WTC11 (cell line): ENCODE data around the gene BTBD2. TPM values are rescaled to one million over a fixed set of nuclear protein-coding genes. Genes with fewer than 3 reads are reported as not detected.

Experiments
- ATAC-seq: fragments of 200-7000 bp; cut with Tn5 transposase; 2 replicates; pipeline ENCODE4 v1.10.0; 2021; ENCODE audit warnings: mild to moderate bottlenecking, moderate library complexity
- CTCF ChIA-PET: fragments of 300-600 bp; sonication (Branson Sonifier 250); formaldehyde crosslinking; loops from one replicate; lab custom pipeline; 2021; ENCODE audit warnings: antibody characterized with exemption; lab: Charles Lee
- POLR2A ChIA-PET: fragments of 350-600 bp; sonication (Branson Sonifier 250); formaldehyde crosslinking; loops from one replicate; lab custom pipeline; 2021; ENCODE audit warnings: antibody characterized with exemption; lab: Charles Lee
- DNase-seq: peaks from one replicate; pipeline ENCODE4 v3.0.0; 2021; ENCODE audit warnings: low spot score
- H3K27ac Mint-ChIP-seq: 2 replicates; pipeline ENCODE4 v1.8.0; 2021; ENCODE audit warnings: mixed read lengths
- H3K27me3 Mint-ChIP-seq: 2 replicates; pipeline ENCODE4 v1.8.0; 2021; ENCODE audit warnings: low read depth, mild to moderate bottlenecking, moderate library complexity, mixed read lengths
- H3K36me3 Mint-ChIP-seq: 2 replicates; pipeline ENCODE4 v1.8.0; 2021; ENCODE audit warnings: mixed read lengths
- H3K4me1 Mint-ChIP-seq: 2 replicates; pipeline ENCODE4 v1.8.0; 2022; ENCODE audit warnings: mixed read lengths
- H3K4me3 Mint-ChIP-seq: 2 replicates; pipeline ENCODE4 v1.8.0; 2021; ENCODE audit warnings: mild to moderate bottlenecking, moderate library complexity, mixed read lengths
- H3K9me3 Mint-ChIP-seq: 2 replicates; pipeline ENCODE4 v1.8.0; 2021; ENCODE audit warnings: mixed read lengths
- ATF1 ChIP-seq: sonication (generic); formaldehyde crosslinking; IDR thresholded peaks from 2 replicates; pipeline ENCODE4 v1.8.1; 2023; ENCODE audit warnings: mild to moderate bottlenecking, moderate library complexity, missing genetic modification reagents
- CREB1 ChIP-seq: sonication (generic); formaldehyde crosslinking; IDR thresholded peaks from 2 replicates; pipeline ENCODE4 v1.8.0; 2023; ENCODE audit warnings: mild to moderate bottlenecking, missing genetic modification reagents
- ESRRA ChIP-seq: sonication (generic); formaldehyde crosslinking; IDR thresholded peaks from 2 replicates; pipeline ENCODE4 v1.8.1; 2022; ENCODE audit warnings: mild to moderate bottlenecking, missing genetic modification reagents, borderline replicate concordance
- FOXJ3 ChIP-seq: sonication (generic); formaldehyde crosslinking; IDR thresholded peaks from 2 replicates; pipeline ENCODE4 v1.9.0; 2021; ENCODE audit warnings: missing genetic modification reagents, mild to moderate bottlenecking, borderline replicate concordance
- FOXK1 ChIP-seq: sonication (generic); formaldehyde crosslinking; IDR thresholded peaks from 2 replicates; pipeline ENCODE4 v1.8.0; 2022; ENCODE audit warnings: mild to moderate bottlenecking, moderate library complexity, missing genetic modification reagents
- FOXP1 ChIP-seq: sonication (generic); formaldehyde crosslinking; IDR thresholded peaks from 2 replicates; pipeline ENCODE4 v1.8.0; 2022; ENCODE audit warnings: missing genetic modification reagents, mild to moderate bottlenecking, moderate library complexity, borderline replicate concordance
- GABPB1 ChIP-seq: sonication (generic); formaldehyde crosslinking; IDR thresholded peaks from 2 replicates; pipeline ENCODE4 v1.8.1; 2023; ENCODE audit warnings: mild to moderate bottlenecking, missing genetic modification reagents
- GRHL2 ChIP-seq: fragments of 250-450 bp; sonication (Bioruptor Pico); IDR thresholded peaks from 2 replicates; pipeline ENCODE4 v1.8.0; 2022; ENCODE audit warnings: mild to moderate bottlenecking, moderate library complexity; ENCODE audit not compliant: insufficient replicate concordance, severe bottlenecking
- NFE2L1 ChIP-seq: sonication (generic); formaldehyde crosslinking; IDR thresholded peaks from 2 replicates; pipeline ENCODE4 v1.8.1; 2023; ENCODE audit warnings: missing genetic modification reagents
- NR3C1 ChIP-seq: sonication (generic); formaldehyde crosslinking; conservative IDR thresholded peaks from 2 replicates; pipeline ENCODE4 v1.8.1; 2023; ENCODE audit warnings: low read depth, mild to moderate bottlenecking, missing genetic modification reagents
- PRRX2 ChIP-seq: fragments of 250-450 bp; sonication (Bioruptor Pico); IDR thresholded peaks from 2 replicates; pipeline ENCODE4 v1.8.0; 2021; ENCODE audit warnings: mild to moderate bottlenecking
- TEAD1 ChIP-seq: sonication (generic); formaldehyde crosslinking; IDR thresholded peaks from 2 replicates; pipeline ENCODE4 v1.8.0; 2022; ENCODE audit warnings: mild to moderate bottlenecking, missing genetic modification reagents
- TP53 ChIP-seq: sonication (generic); formaldehyde crosslinking; IDR thresholded peaks from 2 replicates; pipeline ENCODE4 v1.8.1; 2023; ENCODE audit warnings: mild to moderate bottlenecking, missing genetic modification reagents
- ZNF138 ChIP-seq: sonication (generic); formaldehyde crosslinking; conservative IDR thresholded peaks from 2 replicates; pipeline ENCODE4 v1.8.1; 2022; ENCODE audit warnings: mild to moderate bottlenecking, moderate library complexity, missing genetic modification reagents
- ZNF671 ChIP-seq: fragments of 250-450 bp; sonication (Bioruptor Pico); IDR thresholded peaks from 2 replicates; pipeline ENCODE4 v1.8.0; 2021; ENCODE audit warnings: mild to moderate bottlenecking
- total RNA-seq: library from RNA; stranded (reverse); gene quantifications from 3 replicates; pipeline ENCODE4 v1.2.3, GENCODE V29; 2021
- TF ChIP-seq, protein P1 (sequence below): fragments of 250-450 bp; sonication (Bioruptor Pico); IDR thresholded peaks from 2 replicates; pipeline ENCODE4 v1.9.0; 2021; ENCODE audit warnings: mild to moderate bottlenecking, borderline replicate concordance
- TF ChIP-seq, protein P2 (sequence below): sonication (generic); formaldehyde crosslinking; IDR thresholded peaks from 2 replicates; pipeline ENCODE4 v1.8.1; 2023; ENCODE audit warnings: mild to moderate bottlenecking, missing genetic modification reagents
- TF ChIP-seq, protein P3 (sequence below): sonication (generic); formaldehyde crosslinking; IDR thresholded peaks from 2 replicates; pipeline ENCODE4 v1.8.0; 2022; ENCODE audit warnings: mild to moderate bottlenecking, missing genetic modification reagents

The BTBD2 gene
- total RNA-seq, 1 experiment from 2014 or later = 106 TPM

DNA sequence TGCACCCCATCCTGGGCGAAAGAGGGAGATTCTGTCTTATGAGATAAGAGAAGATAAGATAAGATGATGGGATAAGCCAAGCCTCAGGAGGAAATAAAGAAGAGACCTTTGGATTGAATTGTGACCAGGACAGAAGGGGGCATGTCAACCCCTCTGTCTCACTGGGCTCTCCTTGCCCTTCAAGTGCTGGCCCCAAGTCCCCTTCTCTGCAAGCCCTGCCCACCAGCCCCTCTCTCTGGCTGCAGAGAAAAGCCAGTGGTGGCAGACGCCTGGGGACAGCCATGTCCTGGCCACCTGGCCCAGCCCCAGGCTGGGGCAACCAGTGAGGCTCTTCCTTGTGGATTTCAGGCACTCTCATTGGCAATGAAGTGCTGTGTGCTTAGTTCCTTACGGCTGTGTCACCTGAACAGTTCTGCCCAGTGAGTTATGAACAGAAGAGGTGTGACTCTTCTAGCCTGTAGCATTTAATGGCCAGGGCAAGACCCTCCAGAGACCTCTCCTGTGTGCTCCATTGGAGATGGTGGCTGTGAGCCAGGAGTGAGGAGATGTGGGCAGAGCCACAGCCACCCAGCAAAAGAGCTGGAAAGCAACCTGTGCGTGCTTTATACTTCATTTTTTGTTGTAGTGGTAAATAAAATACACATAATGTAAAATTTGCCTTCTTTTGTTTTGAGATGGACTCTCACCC is 6.1 kb upstream of the BTBD2 start (continued):
- TF ChIP-seq GRHL2 (CRISPR knock-in tag) (no peak), ZNF138 (no peak), TP53 (CRISPR knock-in tag) (no peak), FOXK1 (CRISPR knock-in tag) (no peak)
- TF ChIP-seq, protein P1, sequence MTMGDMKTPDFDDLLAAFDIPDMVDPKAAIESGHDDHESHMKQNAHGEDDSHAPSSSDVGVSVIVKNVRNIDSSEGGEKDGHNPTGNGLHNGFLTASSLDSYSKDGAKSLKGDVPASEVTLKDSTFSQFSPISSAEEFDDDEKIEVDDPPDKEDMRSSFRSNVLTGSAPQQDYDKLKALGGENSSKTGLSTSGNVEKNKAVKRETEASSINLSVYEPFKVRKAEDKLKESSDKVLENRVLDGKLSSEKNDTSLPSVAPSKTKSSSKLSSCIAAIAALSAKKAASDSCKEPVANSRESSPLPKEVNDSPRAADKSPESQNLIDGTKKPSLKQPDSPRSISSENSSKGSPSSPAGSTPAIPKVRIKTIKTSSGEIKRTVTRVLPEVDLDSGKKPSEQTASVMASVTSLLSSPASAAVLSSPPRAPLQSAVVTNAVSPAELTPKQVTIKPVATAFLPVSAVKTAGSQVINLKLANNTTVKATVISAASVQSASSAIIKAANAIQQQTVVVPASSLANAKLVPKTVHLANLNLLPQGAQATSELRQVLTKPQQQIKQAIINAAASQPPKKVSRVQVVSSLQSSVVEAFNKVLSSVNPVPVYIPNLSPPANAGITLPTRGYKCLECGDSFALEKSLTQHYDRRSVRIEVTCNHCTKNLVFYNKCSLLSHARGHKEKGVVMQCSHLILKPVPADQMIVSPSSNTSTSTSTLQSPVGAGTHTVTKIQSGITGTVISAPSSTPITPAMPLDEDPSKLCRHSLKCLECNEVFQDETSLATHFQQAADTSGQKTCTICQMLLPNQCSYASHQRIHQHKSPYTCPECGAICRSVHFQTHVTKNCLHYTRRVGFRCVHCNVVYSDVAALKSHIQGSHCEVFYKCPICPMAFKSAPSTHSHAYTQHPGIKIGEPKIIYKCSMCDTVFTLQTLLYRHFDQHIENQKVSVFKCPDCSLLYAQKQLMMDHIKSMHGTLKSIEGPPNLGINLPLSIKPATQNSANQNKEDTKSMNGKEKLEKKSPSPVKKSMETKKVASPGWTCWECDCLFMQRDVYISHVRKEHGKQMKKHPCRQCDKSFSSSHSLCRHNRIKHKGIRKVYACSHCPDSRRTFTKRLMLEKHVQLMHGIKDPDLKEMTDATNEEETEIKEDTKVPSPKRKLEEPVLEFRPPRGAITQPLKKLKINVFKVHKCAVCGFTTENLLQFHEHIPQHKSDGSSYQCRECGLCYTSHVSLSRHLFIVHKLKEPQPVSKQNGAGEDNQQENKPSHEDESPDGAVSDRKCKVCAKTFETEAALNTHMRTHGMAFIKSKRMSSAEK (CRISPR knock-in tag) = no peak
- TF ChIP-seq, protein P2, sequence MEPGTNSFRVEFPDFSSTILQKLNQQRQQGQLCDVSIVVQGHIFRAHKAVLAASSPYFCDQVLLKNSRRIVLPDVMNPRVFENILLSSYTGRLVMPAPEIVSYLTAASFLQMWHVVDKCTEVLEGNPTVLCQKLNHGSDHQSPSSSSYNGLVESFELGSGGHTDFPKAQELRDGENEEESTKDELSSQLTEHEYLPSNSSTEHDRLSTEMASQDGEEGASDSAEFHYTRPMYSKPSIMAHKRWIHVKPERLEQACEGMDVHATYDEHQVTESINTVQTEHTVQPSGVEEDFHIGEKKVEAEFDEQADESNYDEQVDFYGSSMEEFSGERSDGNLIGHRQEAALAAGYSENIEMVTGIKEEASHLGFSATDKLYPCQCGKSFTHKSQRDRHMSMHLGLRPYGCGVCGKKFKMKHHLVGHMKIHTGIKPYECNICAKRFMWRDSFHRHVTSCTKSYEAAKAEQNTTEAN (CRISPR knock-in tag) = no peak

DNA sequence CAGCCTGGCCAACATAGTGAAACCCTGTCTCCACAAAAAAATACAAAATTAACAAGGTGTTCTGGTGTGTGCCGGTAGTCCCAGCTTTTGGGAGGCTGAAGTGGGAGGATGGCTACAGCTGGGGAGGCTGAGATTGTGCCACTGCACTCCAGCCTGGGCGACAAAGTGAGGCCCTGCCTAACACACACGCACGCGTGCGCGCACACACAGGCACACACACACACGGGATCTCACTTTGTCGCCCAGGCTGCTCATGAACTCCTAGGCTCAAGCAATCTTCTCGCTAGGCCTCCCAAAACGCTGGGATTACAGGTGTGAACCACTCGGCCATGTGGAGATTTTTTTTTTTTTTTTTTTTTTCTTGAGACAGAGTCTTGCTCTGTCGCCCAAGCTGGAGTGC is 3.2 kb upstream of the BTBD2 start:
- CTCF ChIA-PET = interaction anchor here (0.6 to 3.3 kb wide), 16 partner anchors 10 to 708 kb away, joined by 3 to 14 read pairs (median 4); partner anchors contain the start of genes MKNK2 and MOB3A
- H3K36me3 Mint-ChIP-seq = 0 out of 2 replicates have a peak, but pooled peaks cover 2% of the 10 kb centered on the region
- DNase-seq = no peak
- TF ChIP-seq ESRRA (CRISPR knock-in tag) = no peak
- TF ChIP-seq ZNF671 (CRISPR knock-in tag) = no peak
- TF ChIP-seq, protein P3, sequence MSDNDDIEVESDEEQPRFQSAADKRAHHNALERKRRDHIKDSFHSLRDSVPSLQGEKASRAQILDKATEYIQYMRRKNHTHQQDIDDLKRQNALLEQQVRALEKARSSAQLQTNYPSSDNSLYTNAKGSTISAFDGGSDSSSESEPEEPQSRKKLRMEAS (CRISPR knock-in tag) = no peak
- no peak for TF ChIP-seq CREB1
- no peak for TF ChIP-seq TEAD1 (CRISPR knock-in tag)
- TF ChIP-seq PRRX2 (CRISPR knock-in tag) = no peak
- TF ChIP-seq ATF1 (CRISPR knock-in tag) = no peak
- TF ChIP-seq FOXJ3 (CRISPR knock-in tag) = no peak
- TF ChIP-seq NR3C1 (CRISPR knock-in tag) = no peak
- TF ChIP-seq GABPB1 (CRISPR knock-in tag) = no peak
- no peak for TF ChIP-seq FOXP1 (CRISPR knock-in tag)
- TF ChIP-seq NFE2L1 (CRISPR knock-in tag) = no peak
- TF ChIP-seq, all 79 proteins: peak for 0
- H3K4me1 Mint-ChIP-seq = no peaks in the 10 kb centered on the region
- no peak for ATAC-seq
- H3K27me3 Mint-ChIP-seq = peaks cover 14% of the 10 kb centered on the region
- POLR2A ChIA-PET = interaction anchor here (0.6 kb wide), 1 partner anchor 177 kb away, joined by 3 read pairs; no protein-coding TSS in a partner anchor
- 0 out of 2 replicates have a peak, but pooled peaks cover 4% of the 10 kb centered on the region for H3K9me3 Mint-ChIP-seq
- no peak overlapping the region for H3K4me3 Mint-ChIP-seq
- no peak overlapping the region for H3K27ac Mint-ChIP-seq
